Measurements from ENCODE around the gene NVL.
A peak's percentile ranks its signal among the peaks of the same experiment; 100 is the strongest.

The NVL gene

GRCh38 chr1:224276771-224277487 is 53.0 kb downstream of the NVL start:
- no peak for DNase-seq (ENCODE audit: low spot score)

- DNase-seq (ENCODE audit: low spot score): no peak
These were observed 54.9 kb downstream of the NVL start for GRCh38 chr1:224274970-224275626.

- no peak for DNase-seq (ENCODE audit: low spot score)
These were observed 56.3 kb downstream of the NVL start for GRCh38 chr1:224273641-224274040.

- DNase-seq (ENCODE audit: low spot score): no peak
These were observed 58.9 kb downstream of the NVL start for GRCh38 chr1:224271106-224271505.

- DNase-seq (ENCODE audit: low spot score): no peak
These were observed 62.0 kb downstream of the NVL start for GRCh38 chr1:224267925-224268324.

GRCh38 chr1:224266915-224267856 is 62.8 kb downstream of the NVL start:
- DNase-seq (ENCODE audit: low spot score): no peak

- DNase-seq (ENCODE audit: low spot score): no peak
These were observed 63.7 kb downstream of the NVL start for GRCh38 chr1:224266105-224266914.

- DNase-seq (ENCODE audit: low spot score): no peak
These were observed 65.7 kb downstream of the NVL start for GRCh38 chr1:224264321-224264720.

- no peak for DNase-seq (ENCODE audit: low spot score)
These were observed 67.5 kb downstream of the NVL start for GRCh38 chr1:224262373-224263054.

GRCh38 chr1:224259986-224260385 is 70.0 kb downstream of the NVL start:
- DNase-seq (ENCODE audit: low spot score): no peak

- DNase-seq (ENCODE audit: low spot score): no peak
These were observed 71.6 kb downstream of the NVL start for GRCh38 chr1:224258351-224258750.

- peak; percentile 23 for DNase-seq (ENCODE audit: low spot score)
These were observed 73.3 kb downstream of the NVL start for GRCh38 chr1:224256640-224257039.

- DNase-seq (ENCODE audit: low spot score): no peak
These were observed 76.3 kb downstream of the NVL start for GRCh38 chr1:224253721-224254120.

GRCh38 chr1:224252479-224252878 is 77.5 kb downstream of the NVL start:
- DNase-seq (ENCODE audit: low spot score): no peak

GRCh38 chr1:224251741-224252146 is 78.2 kb downstream of the NVL start:
- no peak for DNase-seq (ENCODE audit: low spot score)

- DNase-seq (ENCODE audit: low spot score): no peak
These were observed 84.8 kb downstream of the NVL start for GRCh38 chr1:224245188-224245587.

- DNase-seq (ENCODE audit: low spot score): no peak
These were observed 91.2 kb downstream of the NVL start for GRCh38 chr1:224238756-224239155.

GRCh38 chr1:224238212-224238611 is 91.8 kb downstream of the NVL start:
- no peak for DNase-seq (ENCODE audit: low spot score)

GRCh38 chr1:224237119-224237881 is 92.7 kb downstream of the NVL start:
- DNase-seq (ENCODE audit: low spot score): no peak

- no peak for DNase-seq (ENCODE audit: low spot score)
These were observed 94.0 kb downstream of the NVL start for GRCh38 chr1:224235813-224236493.
